ENCODE results near the gene AGAP3.

Gene AGAP3

GRCh38 chr7:151157645-151158329 lies 71.5 kb downstream of the AGAP3 start:
- no peak overlapping the region for H3K4me3 ChIP-seq (ENCODE audit: low read depth, low read length)
- DNase-seq (ENCODE audit: low read depth), result peak; percentile 21
- no peak for TF ChIP-seq CTCF (conservative IDR thresholded peaks at IDR 0.05; ENCODE audit: low read depth, low read length)

- H3K4me3 ChIP-seq (ENCODE audit: low read depth, low read length), result no peak overlapping the region
- TF ChIP-seq CTCF (conservative IDR thresholded peaks at IDR 0.05; ENCODE audit: low read depth, low read length), result no peak
- no peak for DNase-seq (ENCODE audit: low read depth)
These were observed 75.5 kb downstream of the AGAP3 start for GRCh38 chr7:151161757-151162156.

- no peak for DNase-seq (ENCODE audit: low read depth)
- no peak for TF ChIP-seq CTCF (conservative IDR thresholded peaks at IDR 0.05; ENCODE audit: low read depth, low read length)
- no peak overlapping the region for H3K4me3 ChIP-seq (ENCODE audit: low read depth, low read length)
These were observed 80.4 kb downstream of the AGAP3 start for GRCh38 chr7:151166629-151167196.

- H3K4me3 ChIP-seq (ENCODE audit: low read depth, low read length), result peak within 1 kb of the TSS; percentile 30
- DNase-seq (ENCODE audit: low read depth), result no peak
- TF ChIP-seq CTCF (conservative IDR thresholded peaks at IDR 0.05; ENCODE audit: low read depth, low read length), result no peak
These were observed 81.1 kb downstream of the AGAP3 start, which contains the start of gene GBX1 for GRCh38 chr7:151167197-151167961. GBX1 (minus strand) TSS chr7:151167694; CDS start chr7:151167548, 146 bp downstream.

- peak; percentile 42 for TF ChIP-seq CTCF (conservative IDR thresholded peaks at IDR 0.05; ENCODE audit: low read depth, low read length)
- peak overlapping the region; percentile 8 for H3K4me3 ChIP-seq (ENCODE audit: low read depth, low read length)
- DNase-seq (ENCODE audit: low read depth), result no peak
These were observed 81.9 kb downstream of the AGAP3 start for GRCh38 chr7:151168003-151168786.

GRCh38 chr7:151168787-151169162 lies 82.5 kb downstream of the AGAP3 start:
- TF ChIP-seq CTCF (conservative IDR thresholded peaks at IDR 0.05; ENCODE audit: low read depth, low read length), result no peak

More at GRCh38 chr7:151168787-151169162, 82.5 kb downstream of the AGAP3 start:
- H3K4me3 ChIP-seq (ENCODE audit: low read depth, low read length), result no peak overlapping the region
- no peak for DNase-seq (ENCODE audit: low read depth)

All from choroid plexus epithelial cell (primary cell).